Hematopoietic multipotent progenitor cell treated with erythropoietin and hydrocortisone succinate and interleukin-3 and kit ligand, for 6 days (in vitro differentiated cells): ENCODE data around the gene HHAT.

Experiments used
- DNase-seq: peaks from one replicate; pipeline ENCODE4 v3.0.0-alpha.2; 2015

Gene HHAT

DNA sequence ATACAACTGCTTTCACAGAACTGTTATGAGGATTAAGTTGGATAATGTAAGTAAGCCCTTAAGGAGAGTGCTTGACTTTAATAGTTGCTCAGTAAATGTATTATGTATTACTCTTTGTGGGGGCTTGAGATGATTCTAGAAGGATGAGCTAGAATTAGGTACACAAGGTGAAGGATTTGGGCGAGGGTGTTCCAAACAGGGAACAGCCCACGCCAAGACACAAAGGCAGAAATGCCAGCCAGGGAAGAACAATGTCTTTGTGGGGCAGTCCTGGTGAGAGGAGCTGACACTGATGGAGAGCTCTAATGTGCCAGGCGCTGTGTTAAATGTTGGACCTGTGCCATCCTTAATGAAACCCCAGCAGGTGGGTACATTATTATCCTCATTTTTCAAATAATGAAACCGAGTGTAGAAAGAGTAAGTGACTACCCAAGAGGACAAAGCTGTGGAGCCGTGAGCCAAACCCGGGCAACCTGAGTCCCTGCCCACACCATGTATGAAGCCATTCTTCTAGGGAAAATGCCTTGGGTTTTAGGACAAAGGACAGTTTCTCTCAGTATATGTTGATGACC, 362.4 kb downstream of the HHAT start:
- no peak for DNase-seq

DNA sequence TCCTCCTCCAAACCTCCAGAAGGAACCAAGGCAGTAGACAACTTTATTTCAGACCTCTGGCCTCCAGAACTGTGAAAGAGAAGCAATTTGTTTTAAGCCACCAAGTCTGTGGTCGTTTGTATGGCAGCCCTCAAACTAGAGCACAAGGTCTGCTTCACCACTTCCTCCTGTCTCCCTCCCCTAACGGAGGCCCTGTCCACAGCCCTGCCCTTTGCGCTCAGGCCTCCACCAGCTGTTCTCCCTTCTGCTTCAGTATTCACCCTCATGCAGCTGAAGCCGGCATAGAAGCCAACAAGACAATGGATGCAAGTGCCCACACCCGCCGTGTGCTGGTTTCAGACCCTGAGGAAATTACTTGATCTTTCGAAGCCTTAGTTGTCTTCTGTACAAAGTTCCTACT, 364.1 kb downstream of the HHAT start:
- peak; percentile 62 for DNase-seq

DNA sequence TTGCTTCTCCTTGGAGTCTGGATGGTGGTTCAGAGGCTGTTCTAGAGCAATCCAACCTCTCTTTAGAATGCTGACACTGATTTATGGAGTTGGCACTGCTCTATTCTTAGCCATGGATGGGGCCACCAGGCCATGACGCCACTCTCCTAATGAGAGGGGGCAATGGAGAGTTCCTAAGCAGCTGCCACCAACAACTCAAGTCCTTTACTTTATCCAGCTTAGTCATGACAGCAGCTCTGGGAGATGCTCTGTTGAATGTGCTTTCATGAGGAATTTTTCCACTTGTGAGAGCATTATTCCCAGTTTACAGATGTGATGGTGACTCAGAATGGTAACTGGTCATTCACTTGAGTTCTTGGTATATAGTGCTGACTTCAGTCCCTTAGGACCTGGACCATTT, 366.3 kb downstream of the HHAT start:
- DNase-seq, result no peak

DNA sequence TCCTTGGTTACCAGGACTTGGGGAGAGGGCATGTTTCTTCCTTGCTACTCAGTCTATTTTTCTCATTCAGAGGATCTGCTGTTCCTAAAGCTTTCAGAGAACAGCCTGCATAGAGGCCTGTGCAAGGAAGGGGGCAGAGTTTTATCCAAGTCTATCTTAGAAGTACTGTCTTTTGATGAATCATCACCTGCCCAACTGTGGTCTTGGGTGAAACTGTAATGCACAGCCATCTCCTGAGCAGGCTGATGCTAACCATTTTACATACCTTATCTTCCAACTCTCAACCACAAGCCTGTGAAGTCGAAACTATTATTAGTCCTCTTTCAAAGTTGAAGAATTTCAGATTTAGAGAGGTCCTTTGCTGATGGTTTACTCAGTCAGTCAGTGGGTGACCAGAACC, 368.0 kb downstream of the HHAT start:
- DNase-seq, result peak; percentile 20

DNA sequence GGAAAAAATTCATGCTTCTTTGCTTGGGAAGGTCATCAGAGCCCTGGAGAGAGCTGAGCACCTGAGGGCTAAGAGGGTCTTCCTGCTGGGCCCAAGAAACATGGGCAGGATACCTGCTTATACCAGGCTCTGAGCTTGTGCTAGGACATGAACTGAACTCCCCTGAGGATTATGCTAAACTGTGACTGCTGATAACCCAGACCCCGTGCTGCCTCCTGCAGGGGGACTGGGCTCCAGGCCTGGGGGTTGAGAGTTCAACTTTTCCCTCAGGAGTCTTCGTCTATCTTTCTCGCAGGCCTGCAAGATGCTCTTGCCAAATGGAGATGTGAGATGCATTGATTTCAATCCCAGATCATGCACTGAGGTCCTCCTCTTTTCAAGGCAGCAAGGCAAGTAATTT, 368.5 kb downstream of the HHAT start:
- no peak for DNase-seq

DNA sequence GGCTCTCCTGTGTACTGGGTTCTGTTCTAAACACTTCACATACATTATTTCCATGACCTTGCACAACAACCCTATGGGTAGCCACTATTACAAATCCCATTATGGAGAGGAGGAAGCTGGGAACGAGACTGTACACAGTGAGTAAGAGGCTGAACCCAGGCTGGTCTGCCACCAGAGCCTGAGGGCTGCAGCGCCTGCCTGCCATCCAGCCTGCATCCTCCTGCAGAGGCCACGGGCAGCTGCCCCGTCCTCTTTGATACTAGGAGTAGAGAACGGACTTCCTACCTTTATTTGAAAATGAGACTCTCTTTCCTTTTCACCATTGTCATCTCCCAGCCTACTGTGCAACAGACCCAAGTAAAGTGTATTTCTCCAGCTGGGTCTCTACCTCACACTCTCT, 370.0 kb downstream of the HHAT start:
- no peak for DNase-seq

DNA sequence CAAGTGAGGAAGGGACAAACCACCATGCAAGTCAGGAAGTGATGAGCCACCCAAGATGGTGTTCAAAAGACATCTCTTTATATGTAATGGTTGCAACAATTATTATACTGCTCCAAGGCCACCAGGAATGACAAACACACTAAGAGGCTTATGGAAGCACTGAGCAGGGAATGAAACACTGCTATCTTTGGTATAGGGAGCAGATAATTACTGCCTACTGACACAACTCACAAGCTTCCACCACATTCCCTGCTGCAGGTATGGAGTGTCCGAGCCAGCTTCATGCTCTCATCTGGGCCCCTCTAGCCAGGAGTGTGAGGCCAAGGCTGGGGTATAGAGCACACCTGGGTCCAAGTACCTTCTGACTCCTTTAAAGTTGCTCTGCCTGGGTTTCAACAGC, 371.4 kb downstream of the HHAT start:
- no peak for DNase-seq

DNA sequence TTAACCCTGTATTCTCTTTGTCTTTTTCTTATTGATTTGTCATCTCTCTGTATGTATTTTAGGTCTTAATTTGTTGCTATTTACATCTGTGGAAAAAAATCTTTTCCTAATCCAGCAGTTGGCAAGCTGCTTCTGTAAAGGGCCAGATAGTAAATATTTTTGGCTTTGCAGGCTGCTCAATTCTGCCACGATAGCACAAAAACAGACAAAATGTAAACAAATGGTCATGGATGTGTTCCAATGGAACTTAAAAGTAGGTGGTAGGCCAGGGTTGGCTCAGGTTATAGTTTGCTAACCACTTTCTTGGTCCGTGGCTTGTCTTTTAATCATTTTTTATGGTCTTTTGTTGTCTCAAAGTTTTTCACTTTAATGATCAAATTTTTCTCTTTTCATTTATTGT, 371.8 kb downstream of the HHAT start:
- DNase-seq, result no peak

DNA sequence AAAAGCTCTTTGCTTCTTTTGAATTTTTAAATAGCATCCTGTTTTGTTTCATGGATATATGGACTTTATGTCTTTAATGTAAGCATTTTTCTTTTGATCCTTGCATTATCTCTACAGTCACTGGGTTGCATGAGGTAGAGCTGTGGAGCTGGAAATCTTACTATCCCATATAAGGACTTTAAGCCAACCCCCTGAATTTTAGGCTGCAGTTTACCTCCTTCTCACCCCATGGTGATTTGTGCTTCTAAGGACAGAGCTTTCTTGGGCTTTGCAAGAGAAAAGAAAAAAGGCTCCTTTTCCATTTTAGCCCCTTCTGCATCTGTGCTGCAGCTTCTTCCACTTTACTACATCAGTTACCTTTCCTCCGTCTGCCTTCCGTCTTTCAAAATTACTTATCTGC, 373.8 kb downstream of the HHAT start:
- DNase-seq, result no peak

DNA sequence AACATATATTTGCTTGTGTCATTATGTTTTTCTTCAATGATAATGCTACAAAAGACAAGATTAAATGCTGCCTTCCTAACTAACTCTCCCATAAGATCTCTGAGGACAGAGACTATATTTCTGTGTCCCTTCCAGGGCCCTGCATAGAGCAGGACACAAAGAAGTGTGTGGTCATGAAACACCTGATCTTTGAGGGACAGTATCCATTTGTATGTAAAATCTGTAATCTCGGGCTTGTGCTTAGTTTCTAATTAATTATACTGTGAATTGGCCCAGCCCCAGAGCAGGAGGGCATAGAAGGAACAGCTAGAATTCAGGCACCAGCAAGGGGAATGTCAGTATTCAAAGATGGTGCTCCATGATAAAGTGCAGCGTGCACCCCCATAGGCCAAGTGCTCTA, 374.9 kb downstream of the HHAT start:
- DNase-seq, result no peak

DNA sequence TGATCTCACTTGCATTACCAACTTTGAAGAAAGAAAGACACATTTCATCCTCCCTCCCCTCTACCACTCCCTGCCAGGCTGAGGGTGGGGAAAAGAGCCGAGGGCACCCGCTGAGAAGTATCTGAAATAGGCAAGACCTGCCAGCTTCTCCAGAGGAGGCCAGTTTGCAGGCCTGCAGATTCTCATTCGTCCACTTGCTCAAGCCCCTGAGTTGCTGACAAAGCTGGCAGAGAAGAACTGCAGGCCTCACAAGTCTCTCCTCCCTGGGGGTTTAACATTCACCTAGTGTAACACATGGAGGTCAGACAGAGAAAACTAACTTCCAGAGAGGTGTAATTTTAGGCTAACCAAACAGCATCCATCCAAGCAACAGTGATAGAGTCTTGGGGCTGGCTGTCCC, 376.4 kb downstream of the HHAT start:
- no peak for DNase-seq

DNA sequence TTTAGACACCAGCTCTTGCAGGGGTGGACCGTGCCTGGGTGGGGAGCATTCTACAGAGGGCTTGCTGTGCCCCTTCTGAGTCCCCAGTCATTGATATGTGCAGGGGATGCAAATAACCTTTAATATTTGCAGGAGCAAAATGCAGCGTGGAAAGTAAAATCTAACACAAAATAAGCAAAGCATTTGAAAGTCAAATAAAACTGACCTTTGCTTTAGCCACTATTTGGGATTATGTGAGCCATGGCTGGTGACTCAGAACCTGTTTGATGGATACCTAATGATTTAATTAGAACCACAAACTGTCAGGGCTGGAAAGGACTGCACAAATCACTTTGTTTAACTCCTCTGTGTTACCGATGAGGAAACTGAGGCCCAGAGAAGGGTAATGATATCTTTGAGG, 377.5 kb downstream of the HHAT start:
- no peak for DNase-seq

DNA sequence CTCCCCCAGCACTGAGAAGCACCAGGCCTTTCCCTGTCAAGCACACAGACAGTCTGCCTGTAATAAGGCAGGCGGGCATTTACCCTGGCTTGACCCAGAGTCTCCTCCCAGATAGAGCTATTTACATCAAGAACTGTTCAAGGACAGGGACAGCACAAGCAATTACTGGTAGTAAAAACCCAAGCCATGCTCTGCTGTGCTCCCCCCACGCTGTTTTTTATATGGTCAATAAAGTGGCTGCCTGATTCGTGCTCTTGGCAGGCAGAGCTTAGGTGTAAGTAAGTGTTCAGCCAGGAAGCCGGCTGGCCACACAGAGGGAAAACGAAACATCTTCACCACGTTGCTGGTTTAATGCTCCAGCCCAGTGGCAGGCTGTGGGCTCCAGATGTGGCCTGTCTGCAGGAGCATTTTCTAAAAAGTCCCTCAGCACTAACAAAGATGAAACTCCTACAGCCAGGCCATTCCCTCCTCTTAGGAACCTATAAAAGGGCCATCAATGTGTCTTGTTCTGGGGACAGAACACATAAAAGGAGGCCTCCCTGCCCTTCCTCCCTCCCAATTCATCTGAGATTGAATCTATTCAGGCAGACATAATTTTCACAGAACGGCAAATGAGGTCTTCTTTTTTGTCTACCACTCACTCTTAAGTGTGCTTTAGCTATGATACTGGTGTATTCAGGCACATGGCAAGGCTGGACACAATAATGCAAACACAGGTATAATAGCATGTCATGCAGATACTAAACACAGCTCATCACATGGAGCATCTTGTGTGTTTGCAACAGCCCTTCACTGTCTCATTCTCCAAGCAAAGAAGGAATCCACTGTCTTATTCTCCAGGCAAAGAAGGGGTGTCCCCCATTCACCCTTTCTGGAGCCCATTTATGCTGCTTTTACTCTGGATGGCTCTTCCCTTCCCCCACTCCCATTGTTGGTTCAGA, 378.9 kb downstream of the HHAT start:
- no peak for DNase-seq

DNA sequence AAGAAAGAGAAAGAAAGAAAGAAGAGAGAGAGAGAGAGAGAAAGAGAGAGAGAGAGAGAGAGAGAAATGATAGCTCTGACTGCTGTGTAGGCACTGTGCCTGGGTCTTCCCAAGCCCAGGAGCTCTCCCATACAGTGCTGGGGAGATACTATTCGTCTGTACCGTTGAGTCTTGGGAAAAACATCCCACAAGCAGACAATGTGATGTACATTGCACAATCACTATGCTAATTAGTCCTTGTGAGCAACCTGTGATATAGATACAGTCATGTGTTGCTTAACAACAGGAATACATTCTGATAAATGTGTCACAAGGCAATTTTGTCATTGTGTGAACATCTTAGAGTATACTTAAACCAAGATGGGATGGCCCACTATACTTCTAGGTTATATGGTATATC, 381.0 kb downstream of the HHAT start:
- DNase-seq, result peak; percentile 10

DNA sequence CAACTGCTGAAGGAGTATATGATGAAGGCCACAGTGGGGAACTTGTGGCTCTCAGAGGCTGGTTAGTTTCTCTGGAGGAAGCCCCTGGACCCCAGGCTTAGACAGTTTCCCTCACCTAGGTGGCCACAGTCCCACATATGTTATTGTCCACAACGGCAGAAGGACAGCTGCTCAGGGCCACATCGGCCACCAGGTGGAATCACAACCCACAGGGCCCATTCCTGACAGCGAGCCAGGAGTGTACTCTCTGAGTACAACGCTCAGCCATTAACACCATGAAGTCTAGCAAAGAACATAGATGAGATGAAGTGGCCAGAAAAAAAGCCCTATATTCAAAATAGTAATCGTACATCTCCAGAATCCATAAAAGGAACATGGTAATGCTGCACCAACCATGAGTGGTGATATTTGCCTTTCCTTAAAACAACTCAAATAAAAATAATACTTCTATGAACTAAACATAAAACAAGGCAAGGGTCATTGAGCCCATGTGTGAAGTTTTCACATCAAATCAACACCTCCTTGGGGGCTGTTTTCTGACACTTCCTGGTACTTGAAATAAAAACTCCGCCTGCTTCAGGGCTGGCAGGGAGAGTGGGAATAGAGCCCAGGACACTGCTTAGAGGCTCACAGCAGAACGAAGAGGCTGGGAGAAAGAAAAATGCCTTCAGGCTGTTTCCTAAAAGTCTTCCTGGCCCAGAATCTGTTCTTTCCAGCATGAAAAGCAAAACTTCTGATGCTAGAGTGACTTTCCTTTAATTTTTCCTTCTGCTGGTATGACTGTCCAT, 383.3 kb downstream of the HHAT start:
- no peak for DNase-seq

DNA sequence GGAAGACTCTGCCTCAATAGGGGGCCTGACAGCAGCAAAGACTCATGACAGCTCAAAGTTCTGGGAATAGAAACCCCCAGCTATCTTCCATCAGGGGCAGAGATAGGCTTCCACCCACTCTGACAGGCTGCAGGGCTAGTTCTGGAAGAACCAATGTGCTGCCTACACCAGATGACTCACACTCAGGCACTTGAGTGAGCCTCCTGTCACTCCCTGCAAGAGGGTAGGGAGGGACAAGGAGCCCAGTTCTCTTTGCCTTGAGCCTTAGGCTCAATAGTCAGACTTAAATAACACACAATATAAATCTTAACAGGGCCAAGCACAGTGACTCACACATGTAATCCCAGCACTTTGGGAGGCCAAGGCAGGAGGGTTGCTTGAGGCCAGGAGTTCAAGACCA, 386.4 kb downstream of the HHAT start:
- no peak for DNase-seq

DNA sequence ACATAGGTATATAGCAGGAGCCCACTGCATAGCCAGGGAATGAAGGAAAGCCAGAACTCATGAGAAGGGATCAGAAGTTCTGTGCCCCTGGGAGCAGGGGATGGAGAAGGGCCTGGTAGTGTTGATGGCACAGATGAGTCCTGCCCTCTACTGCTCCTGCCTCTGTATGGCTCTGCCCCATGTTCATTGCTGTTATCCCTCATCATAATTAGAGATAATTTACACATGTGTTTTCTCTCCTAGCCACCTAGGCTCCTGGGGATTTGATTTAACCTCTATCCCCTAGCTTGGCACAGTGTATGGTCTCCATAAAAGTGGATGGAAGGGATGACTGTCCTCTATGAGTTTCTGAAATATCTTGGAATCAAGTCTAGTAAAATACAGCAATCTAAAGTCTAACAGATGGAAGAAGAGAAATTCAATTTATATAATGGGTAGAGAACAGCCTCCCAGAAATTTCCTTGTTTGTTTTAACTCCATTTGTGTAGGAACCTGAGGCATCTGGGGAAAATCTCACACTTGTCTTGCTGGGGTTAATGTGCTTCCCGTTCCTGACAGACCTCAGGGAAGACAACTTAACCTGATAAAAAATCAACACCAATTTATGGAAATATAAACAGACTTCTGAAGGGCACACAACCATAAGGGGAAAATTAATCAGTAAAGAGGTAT, 393.8 kb downstream of the HHAT start:
- DNase-seq, result no peak

DNA sequence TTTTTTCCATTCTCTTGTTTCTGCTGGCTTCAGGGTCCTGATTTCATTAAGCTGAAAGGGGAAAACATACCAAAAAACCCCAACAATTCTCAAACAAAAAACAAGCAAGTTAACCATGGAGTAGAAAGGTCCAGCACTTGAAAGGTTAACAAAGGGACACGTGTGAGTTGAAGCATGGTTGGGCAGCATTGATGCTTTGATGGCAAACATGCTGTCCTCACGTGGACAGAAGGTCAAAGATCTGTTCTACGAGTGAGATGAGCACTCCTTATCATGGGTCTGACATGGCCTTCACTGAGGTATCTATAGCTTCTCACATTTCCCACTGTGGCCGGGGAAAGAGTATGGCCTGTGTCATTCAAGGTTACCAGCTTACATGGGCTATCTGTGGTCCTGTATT, 394.9 kb downstream of the HHAT start:
- DNase-seq, result no peak

DNA sequence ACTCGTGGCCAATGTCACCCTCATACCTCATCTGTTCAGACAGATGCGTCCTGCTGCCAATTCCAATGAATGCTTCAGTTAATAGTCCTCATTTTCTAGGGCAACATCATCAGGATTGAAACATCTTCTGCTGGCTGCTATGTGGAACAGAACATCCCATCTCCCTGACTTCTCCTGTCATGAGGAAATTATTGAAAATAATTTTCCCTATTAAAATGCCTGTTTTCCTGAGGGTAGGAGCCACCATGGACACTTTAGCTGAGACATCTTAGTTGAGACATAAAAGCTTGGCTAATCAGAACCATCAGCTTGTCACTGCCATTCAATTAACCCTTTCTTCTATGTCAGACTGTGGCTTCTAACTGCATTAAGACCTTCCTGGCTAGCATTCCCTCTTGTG, 396.1 kb downstream of the HHAT start:
- no peak for DNase-seq
